C4-2B (cell line): ENCODE data around the gene RTF1.

Experiments
- ZFX ChIP-seq: fragments of 450-650 bp; IDR thresholded peaks from 2 replicates; pipeline ENCODE4 v1.6.1; 2017
- TF ChIP-seq, protein P1 (sequence below): fragments of 450-650 bp; conservative IDR thresholded peaks from 2 replicates; pipeline ENCODE4 v1.5.1; 2017; ENCODE audit warnings: mild to moderate bottlenecking

GRCh38 chr15:41530363-41530956 lies 113.6 kb downstream of the RTF1 start:
- TF ChIP-seq, protein P1, sequence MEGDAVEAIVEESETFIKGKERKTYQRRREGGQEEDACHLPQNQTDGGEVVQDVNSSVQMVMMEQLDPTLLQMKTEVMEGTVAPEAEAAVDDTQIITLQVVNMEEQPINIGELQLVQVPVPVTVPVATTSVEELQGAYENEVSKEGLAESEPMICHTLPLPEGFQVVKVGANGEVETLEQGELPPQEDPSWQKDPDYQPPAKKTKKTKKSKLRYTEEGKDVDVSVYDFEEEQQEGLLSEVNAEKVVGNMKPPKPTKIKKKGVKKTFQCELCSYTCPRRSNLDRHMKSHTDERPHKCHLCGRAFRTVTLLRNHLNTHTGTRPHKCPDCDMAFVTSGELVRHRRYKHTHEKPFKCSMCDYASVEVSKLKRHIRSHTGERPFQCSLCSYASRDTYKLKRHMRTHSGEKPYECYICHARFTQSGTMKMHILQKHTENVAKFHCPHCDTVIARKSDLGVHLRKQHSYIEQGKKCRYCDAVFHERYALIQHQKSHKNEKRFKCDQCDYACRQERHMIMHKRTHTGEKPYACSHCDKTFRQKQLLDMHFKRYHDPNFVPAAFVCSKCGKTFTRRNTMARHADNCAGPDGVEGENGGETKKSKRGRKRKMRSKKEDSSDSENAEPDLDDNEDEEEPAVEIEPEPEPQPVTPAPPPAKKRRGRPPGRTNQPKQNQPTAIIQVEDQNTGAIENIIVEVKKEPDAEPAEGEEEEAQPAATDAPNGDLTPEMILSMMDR = no peak
- TF ChIP-seq ZFX = no peak
